PFSK-1 (cell line): ENCODE results near the gene DNAJC11.

Experiments
- FOXP2 ChIP-seq: optimal IDR thresholded peaks from 2 replicates; pipeline ENCODE3; 2011; ENCODE audit warnings: borderline replicate concordance, control low read depth, inconsistent platforms; ENCODE audit not compliant: insufficient read depth; ENCODE audit errors: extremely low read length, extremely low read depth
- POLR2AphosphoS5 ChIP-seq: IDR thresholded peaks from 2 replicates; pipeline ENCODE4 v1.6.1; 2012; ENCODE audit warnings: low read depth, mild to moderate bottlenecking, control low read depth, low read length, moderate library complexity
- REST ChIP-seq, 2 experiments: IDR thresholded peaks; 2 replicates each; pipeline versions ENCODE4 v1.6.1 to v1.8.0; 2011 to 2012; ENCODE audit warnings: low read depth in 2 of 2, low read length in 2 of 2, control low read depth in 1 of 2, inconsistent platforms in 1 of 2, mild to moderate bottlenecking in 1 of 2, moderate library complexity in 1 of 2; ENCODE audit not compliant: insufficient read depth in 1 of 2
- SIN3A ChIP-seq: IDR thresholded peaks from 2 replicates; pipeline ENCODE4 v1.6.1; 2012; ENCODE audit warnings: mild to moderate bottlenecking, low read length, moderate library complexity, borderline replicate concordance; ENCODE audit not compliant: insufficient read depth
- TAF1 ChIP-seq: IDR thresholded peaks from 2 replicates; pipeline ENCODE4 v1.6.1; 2012; ENCODE audit warnings: low read length, control low read depth, borderline replicate concordance; ENCODE audit not compliant: insufficient read depth

- no peak for TF ChIP-seq TAF1
- no peak for TF ChIP-seq POLR2AphosphoS5
- no peak for TF ChIP-seq REST (IDR thresholded peaks at IDR 0.05; ENCODE audit: insufficient read depth in 1 of 2, low read depth in 2 of 2, low read length in 2 of 2)
- TF ChIP-seq SIN3A, result no peak
- no peak for TF ChIP-seq FOXP2
These were observed 111.6 kb downstream of the DNAJC11 start for GRCh38 chr1:6590046-6590445.
